AG09319 (cell line): ENCODE results near the gene RYR2.

Source experiments
- DNase-seq: peaks from one replicate; pipeline ENCODE4 v3.0.0-alpha.2; 2010; ENCODE audit warnings: low read depth; ENCODE audit errors: extremely low read depth
- CTCF ChIP-seq: IDR thresholded peaks from 2 replicates; pipeline ENCODE4 v1.5.1; 2011; ENCODE audit warnings: low read depth, mild to moderate bottlenecking, inconsistent platforms, low read length, moderate library complexity

RYR2 gene

GRCh38 chr1:237041795-237042525 is at the start of gene RYR2:
Gene RYR2, plus strand, starts transcription at chr1:237042184. Its CDS starts 338 bp downstream, at chr1:237042522.
- no peak for TF ChIP-seq CTCF
- DNase-seq = no peak

GRCh38 chr1:236992449-236992848 is 49.5 kb upstream of the RYR2 start:
- TF ChIP-seq CTCF = no peak
- no peak for DNase-seq

- no peak for TF ChIP-seq CTCF
- DNase-seq = no peak
Observed at GRCh38 chr1:236994450-236994849, 47.5 kb upstream of the RYR2 start.

- TF ChIP-seq CTCF = no peak
- no peak for DNase-seq
Observed at GRCh38 chr1:236997361-236997760, 44.6 kb upstream of the RYR2 start.

GRCh38 chr1:236997882-236998281 is 44.1 kb upstream of the RYR2 start:
- DNase-seq = no peak
- TF ChIP-seq CTCF = no peak

- DNase-seq = no peak
- no peak for TF ChIP-seq CTCF
Observed at GRCh38 chr1:236998546-236998945, 43.4 kb upstream of the RYR2 start.

- TF ChIP-seq CTCF = no peak
- no peak for DNase-seq
Observed at GRCh38 chr1:237000191-237000590, 41.8 kb upstream of the RYR2 start.
